Measurements from ENCODE around the gene FCRLB.
"Not testable (repeated sequence)": the region's sequence is repeated elsewhere in the genome, so short reads cannot be mapped to it uniquely, and the experiment has no call there.

The FCRLB gene

DNA sequence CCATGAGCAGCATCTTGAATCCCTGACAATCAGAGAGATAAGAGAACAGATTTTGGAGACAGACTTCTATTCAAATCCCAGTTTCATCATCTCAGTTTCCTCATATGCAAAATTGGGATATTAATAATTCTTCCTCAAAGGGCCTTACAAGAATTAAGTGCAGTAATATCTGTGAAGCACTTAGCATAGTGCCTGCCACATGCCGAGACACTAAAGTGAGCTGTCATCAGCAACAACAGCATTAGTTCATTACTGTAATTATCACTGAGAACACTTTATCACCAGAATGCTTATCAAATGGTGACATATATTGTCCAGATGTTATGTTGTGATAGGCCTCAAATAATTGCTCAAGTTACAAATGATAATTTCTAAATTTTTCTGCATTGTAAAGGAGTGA, 922 bp upstream of the FCRLB start:
- no peak for DNase-seq (ENCODE audit: low spot score)

GRCh38 chr1:161721738-161722343, 497 bp downstream of the FCRLB start:
- peak; percentile 71 for DNase-seq (ENCODE audit: low spot score)

- no peak for DNase-seq (ENCODE audit: low spot score)
These were observed 1.1 kb downstream of the FCRLB start for GRCh38 chr1:161722406-161722805.

DNA sequence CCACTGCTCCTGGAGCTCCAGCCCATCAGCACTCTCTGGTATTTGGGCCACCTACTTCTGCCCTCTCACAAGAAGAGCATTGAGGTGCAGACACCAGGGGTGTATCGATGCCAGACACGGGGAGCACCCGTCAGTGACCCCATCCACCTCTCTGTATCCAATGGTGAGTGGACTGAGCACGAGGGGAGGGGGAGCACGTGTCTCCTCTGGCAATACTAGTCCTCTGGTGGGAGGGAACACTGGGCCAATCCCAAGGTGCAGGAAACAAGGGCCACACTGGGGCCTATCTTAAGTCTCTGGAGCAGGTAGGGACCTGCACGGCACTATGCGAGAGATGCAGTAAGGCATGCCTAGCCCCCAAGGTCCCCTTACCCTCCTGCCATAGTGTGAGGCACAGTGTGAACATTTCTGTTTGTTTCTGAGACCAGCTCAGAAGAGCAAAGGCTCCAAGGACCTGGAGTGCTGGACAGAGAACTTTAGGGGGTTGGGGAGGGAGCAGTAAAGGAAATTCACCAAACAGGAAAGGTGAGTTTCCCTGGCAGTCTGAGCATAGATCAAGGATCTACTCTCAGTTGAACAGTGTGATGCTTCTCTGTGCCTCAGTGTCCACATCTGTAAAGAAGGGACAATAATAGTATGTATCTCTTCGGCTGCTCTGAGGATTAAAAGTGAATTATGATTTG, 2.3 kb downstream of the FCRLB start:
- DNase-seq (ENCODE audit: low spot score), result no peak

DNA sequence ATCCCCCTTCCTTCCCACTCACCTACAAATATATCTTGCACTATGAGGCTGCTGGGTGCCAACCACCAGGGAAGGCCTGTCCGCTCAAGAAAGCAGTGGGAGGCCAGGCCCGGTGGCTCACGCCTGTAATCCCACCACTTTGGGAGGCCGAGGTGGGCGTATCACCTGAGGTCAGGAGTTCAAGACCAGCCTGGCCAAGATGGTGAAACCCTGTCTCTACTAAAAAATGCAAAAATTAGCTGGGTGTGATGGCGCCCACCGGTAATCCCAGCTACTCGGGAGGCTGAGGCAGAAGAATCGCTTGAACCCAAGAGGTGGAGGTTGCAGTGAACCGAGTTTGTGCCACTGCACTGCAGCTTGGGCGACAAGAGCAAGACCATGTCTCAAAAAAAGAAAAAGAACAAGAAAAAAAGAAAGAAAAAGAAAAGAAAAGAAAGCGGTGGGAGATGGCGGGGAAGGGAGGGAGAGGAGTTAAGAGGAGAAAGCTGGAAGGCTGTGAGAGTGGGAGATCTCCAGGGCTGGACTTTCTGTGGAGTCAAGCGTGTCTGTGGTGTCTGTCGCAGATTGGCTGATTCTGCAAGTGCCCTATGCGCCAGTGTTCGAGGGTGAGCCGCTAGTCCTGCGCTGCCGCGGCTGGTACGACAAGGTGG, 4.0 kb downstream of the FCRLB start:
- DNase-seq (ENCODE audit: low spot score), result not testable (repeated sequence)

GRCh38 chr1:161725908-161726472, 4.6 kb downstream of the FCRLB start:
- DNase-seq (ENCODE audit: low spot score), result peak; percentile 57

DNA sequence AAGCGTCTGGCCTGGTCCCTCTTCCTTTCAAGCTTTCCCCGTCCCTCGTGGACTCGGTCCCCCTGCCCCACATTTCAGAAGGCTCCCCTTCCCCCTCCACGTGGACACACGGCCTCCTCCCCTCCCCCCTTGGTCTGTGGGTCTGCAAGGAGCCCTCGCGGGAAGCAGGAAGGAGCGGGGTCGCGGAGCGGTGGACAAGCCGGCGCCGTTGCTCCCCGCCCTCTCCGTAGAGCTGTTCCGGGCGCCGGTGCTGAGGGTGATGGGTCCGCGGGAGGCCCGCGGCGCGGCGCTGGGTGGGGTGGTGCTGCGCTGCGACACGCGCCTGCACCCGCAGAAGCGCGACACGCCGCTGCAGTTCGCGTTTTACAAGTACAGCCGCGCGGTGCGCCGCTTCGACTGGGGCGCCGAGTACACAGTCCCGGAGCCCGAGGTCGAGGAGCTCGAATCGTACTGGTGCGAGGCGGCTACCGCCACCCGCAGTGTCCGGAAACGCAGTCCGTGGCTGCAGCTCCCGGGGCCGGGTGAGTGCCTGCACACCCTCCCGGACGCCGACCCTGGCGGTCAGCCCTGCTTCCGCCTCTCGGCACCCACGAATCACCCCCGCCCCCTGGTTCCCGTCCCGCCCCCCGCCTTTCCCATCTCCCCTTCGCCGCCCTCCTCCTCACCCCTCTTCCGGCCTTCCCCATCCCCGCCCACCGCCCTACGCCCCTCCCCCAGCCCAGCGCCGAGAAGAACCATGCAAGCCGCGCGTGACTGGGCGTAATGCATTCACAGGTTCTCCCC, 5.3 kb downstream of the FCRLB start:
- peak; percentile 70 for DNase-seq (ENCODE audit: low spot score)

DNA sequence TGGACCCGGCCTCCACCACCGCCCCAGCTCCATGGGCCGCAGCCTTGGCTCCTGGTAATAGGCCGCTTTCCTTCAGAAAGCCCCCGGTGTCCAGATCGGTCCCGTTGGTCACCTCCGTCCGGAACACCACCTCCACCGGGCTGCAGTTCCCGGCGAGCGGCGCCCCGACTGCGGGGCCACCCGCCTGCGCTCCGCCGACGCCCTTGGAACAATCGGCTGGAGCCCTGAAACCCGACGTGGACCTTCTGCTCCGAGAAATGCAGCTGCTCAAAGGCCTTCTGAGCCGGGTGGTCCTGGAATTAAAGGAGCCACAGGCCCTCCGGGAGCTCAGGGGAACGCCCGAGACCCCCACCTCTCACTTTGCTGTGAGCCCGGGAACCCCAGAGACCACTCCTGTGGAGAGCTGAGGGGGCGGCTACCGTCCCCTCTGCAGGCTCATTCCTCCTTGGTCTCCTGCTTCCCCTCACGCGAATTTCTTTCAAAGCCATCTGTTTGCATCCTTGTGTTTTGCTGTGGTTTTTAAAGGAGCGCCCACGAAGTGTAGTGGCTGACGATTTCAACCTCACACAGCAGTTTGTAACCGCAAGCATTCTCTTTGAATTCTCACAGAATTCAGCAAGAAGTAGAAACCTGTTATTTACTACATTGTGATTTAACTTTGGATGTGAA, 6.0 kb downstream of the FCRLB start:
- no peak for DNase-seq (ENCODE audit: low spot score)

GRCh38 chr1:161728376-161729226, 7.3 kb downstream of the FCRLB start:
- no peak for DNase-seq (ENCODE audit: low spot score)

DNA sequence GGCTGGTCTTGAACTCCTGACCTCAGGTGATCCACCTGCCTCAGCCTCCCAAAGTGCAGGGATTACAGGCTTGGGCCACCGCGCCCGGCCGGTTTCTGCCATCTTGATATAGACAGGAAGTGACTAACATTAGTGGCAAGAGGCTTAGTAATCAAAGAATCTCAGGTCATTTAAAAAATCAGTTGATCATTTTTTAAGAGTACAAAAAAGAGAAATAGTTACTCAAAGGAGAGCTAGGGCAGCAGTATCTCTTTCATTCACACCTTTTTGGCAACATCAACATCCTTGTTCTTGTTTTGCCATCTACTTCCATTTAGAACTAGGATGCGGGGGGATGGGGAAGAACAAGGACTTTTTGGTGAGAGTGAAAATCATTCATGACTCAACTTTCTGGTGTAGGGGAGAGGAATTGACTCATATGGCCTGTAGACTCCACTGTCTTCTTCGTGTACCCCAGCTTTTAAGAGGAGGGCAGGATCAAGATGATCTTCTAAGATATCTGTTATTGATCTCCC, 8.8 kb downstream of the FCRLB start:
- DNase-seq (ENCODE audit: low spot score), result peak; percentile 78

DNA sequence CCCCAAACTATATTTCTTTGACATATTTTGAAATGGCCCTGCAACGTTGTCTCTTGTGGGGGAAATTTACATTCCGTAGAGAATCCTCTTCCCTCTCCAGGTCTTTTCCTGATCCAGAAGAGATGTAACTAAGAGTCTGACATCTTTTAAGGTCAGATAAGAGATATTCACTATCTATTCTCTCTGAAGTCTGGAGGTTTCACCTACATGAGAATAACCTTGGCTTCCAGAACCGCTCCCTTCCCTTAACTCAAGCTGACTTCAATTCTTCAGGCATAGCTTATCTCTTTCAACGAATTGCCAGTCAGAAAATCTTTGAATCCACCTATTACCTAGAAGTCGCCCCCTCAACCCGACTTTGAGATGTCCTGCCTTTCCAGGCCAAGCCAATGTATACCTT, 9.9 kb downstream of the FCRLB start:
- no peak for DNase-seq (ENCODE audit: low spot score)

DNA sequence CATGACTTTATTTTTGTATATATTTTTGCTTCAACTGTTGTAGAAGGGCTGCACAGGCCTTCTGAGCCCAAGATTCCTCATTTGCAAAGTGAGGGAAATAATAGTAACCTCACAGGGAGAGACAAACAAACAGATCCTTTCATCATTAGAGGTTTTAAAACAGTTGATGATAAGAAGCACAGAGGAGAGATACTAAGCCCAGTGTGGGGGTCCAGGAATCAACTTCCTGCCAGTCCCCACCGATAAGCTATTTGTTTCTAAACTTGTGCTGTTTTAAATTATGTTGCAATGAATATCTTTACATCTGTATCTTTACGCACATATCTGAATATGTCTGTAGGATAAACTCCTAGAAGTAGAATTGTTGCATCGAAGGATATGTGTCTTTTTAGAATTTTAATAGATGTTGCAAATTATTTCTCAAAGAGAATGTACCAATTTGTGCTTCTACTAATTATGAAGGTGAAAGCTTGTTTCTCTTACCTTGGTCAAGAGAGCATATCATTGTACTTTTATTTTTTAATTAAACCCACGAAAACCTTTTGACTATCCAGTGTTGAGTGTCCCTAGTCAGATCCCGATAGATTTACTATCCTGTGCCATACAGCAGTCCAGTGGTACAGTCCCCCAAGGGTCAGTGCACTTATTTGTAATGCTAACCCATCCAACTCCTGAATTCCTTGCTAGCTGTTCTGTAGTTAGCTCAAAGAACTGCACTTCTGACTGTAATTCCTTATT, 10.8 kb downstream of the FCRLB start:
- DNase-seq (ENCODE audit: low spot score), result no peak

DNA sequence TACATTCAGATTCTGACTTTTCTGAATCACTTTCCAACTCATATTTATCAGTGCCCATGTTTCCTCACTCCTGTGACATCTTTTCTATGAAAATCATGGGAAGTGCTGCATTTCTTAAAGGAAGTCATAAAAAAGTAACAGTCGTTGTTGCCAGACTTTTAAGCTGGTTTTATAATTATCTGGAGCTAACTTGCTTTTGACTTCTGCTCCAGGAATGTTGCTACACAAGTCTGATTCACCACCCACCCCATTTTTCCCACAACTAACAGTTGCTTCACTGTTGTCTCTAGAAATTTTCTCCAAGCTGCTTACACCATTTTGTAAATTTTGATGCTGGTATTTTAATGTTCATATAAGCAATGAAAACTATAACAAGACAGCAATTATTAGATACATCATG, 12.2 kb downstream of the FCRLB start:
- DNase-seq (ENCODE audit: low spot score), result peak; percentile 80

- no peak for DNase-seq (ENCODE audit: low spot score)
These were observed 14.5 kb downstream of the FCRLB start for GRCh38 chr1:161735837-161736236.

DNA sequence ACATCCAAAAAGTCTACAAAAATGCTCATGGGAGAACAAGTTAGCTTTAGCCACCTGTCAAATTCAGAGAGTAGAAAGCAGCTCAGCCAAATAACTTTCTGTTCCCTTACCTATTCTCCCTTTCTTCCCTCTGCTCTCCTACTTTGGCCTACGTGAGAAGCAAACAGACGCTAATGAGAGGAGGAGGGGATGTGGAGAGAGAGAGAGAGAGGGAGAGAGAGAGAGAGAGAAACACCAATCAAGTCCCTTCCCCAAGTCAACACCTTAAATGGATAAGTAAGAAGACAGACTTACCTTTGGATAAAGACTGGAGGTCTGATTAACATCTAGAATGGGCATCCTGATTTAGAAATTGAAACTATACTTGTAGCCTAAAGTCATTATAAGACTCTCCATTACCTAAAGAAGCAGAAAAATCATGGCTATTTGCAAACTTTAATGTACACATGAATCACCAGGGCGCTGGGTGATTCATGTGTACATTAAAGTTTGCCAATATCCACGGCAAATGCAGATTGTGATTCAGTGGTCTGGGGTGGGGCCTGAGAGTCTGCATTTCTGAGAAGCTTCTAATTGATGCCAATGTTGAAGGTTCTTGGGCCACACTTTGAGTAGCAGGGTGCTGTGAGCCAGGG, 15.1 kb downstream of the FCRLB start:
- peak; percentile 39 for DNase-seq (ENCODE audit: low spot score)

- no peak for DNase-seq (ENCODE audit: low spot score)
These were observed 16.3 kb downstream of the FCRLB start for GRCh38 chr1:161737625-161738024.

- peak; percentile 82 for DNase-seq (ENCODE audit: low spot score)
These were observed 17.4 kb downstream of the FCRLB start for GRCh38 chr1:161738627-161739287.

DNA sequence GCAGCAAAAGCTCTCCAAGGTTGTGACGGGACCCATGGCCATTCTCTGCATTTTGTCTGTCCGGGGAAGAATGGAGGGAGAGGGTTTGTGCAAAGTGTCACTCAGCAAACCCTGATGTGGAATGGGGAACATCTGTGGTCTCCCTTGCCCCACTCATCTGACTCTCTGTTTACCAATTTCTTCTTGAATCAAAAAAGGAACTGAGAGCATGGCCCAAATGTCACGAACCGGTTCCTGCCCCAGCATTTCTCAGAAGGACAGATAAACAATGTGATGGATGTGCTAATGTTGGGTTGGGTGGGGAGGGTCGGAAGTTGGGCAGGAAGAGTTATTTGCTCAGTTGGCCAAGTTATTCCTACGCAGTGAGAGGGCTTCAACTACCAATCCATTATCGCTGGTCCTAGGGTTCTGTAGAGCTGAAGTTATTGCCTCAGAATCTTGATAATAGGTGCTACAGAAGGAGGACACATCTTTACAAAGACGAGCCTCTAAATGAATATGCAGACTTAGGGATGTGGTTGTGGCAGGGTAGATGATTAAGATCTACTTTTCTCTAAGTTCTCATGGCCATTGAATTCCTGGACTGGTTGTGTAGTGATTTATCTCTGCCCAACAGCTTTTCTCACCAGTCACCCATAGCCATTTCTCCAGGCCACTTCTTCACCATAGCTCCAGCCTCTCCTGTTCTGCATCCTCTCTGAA, 18.7 kb downstream of the FCRLB start:
- no peak for DNase-seq (ENCODE audit: low spot score)
